HEK293 (cell line): ENCODE data around the gene URAD.

Source experiments
- CTCF ChIA-PET: fragments of 350-600 bp; formaldehyde crosslinking; extraction: SDS; loops from one replicate; lab custom pipeline; 2021; ENCODE audit warnings: antibody characterized with exemption; lab: Yijun Ruan, JAX
- POLR2A ChIA-PET: fragments of 300-600 bp; formaldehyde crosslinking; extraction: SDS; loops from one replicate; lab custom pipeline; 2020; ENCODE audit warnings: antibody characterized with exemption, inconsistent platforms; lab: Yijun Ruan, JAX
- H3K27ac ChIP-seq: fragments of 200-500 bp; sonication (Bioruptor generic); 2 replicates; pipeline ENCODE4 v1.5.1; 2014; ENCODE audit warnings: low read depth, low read length, control low read depth, inconsistent platforms; ENCODE audit errors: extremely low read depth
- H3K36me3 ChIP-seq, 2 experiments: fragments of 200-500 bp in 1 of 2; sonication (Bioruptor generic) in 1 of 2; 1 replicate in 1 of 2; 2 replicates in 1 of 2; pipeline ENCODE4 v1.5.1; 2014 to 2017; ENCODE audit warnings: inconsistent platforms in 2 of 2, low read length in 2 of 2; ENCODE audit not compliant: control insufficient read depth in 2 of 2, insufficient read depth in 1 of 2
- H3K4me1 ChIP-seq: fragments of 200-500 bp; sonication (Bioruptor generic); 2 replicates; pipeline ENCODE4 v1.5.1; 2014; ENCODE audit warnings: mild to moderate bottlenecking, low read length, inconsistent platforms; ENCODE audit not compliant: control insufficient read depth, insufficient read depth
- H3K4me3 ChIP-seq: 2 replicates; pipeline ENCODE4 v1.5.1; 2011; ENCODE audit warnings: low read depth, mild to moderate bottlenecking, control low read depth, low read length, moderate library complexity
- H3K9me3 ChIP-seq: fragments of 200-500 bp; sonication (Bioruptor generic); 2 replicates; pipeline ENCODE4 v1.5.1; 2014; ENCODE audit warnings: low read depth, low read length, inconsistent platforms; ENCODE audit not compliant: control insufficient read depth, insufficient read depth
- HOXD13 ChIP-seq: sonication (generic); formaldehyde crosslinking; IDR thresholded peaks from 2 replicates; pipeline ENCODE4 v1.8.0; 2022; ENCODE audit warnings: missing genetic modification reagents, borderline replicate concordance
- KLF8 ChIP-seq: fragments of 450-650 bp; formaldehyde crosslinking; IDR thresholded peaks from 2 replicates; pipeline ENCODE4 v1.5.1; 2016; ENCODE audit warnings: missing biosample characterization, missing genetic modification characterization
- TCF7L2 ChIP-seq: IDR thresholded peaks from 2 replicates; pipeline ENCODE4 v1.6.1; 2011; ENCODE audit warnings: low read depth, mild to moderate bottlenecking, inconsistent platforms, low read length, moderate library complexity, borderline replicate concordance
- WT1 ChIP-seq: fragments of 450-650 bp; formaldehyde crosslinking; IDR thresholded peaks from 2 replicates; pipeline ENCODE4 v1.5.1; 2016; ENCODE audit warnings: missing biosample characterization, missing genetic modification characterization
- ZNF121 ChIP-seq: fragments of 450-650 bp; formaldehyde crosslinking; IDR thresholded peaks from 2 replicates; pipeline ENCODE4 v1.5.1; 2016; ENCODE audit warnings: missing biosample characterization, missing genetic modification characterization
- ZNF169 ChIP-seq: fragments of 450-650 bp; formaldehyde crosslinking; IDR thresholded peaks from 2 replicates; pipeline ENCODE4 v1.5.1; 2016; ENCODE audit warnings: missing biosample characterization, missing genetic modification characterization
- ZNF354C ChIP-seq: fragments of 450-650 bp; formaldehyde crosslinking; IDR thresholded peaks from 2 replicates; pipeline ENCODE4 v1.5.1; 2016; ENCODE audit warnings: missing biosample characterization, missing genetic modification characterization, low read depth, borderline replicate concordance
- ZNF37A ChIP-seq: fragments of 450-650 bp; IDR thresholded peaks from 2 replicates; pipeline ENCODE4 v1.5.1; 2018; ENCODE audit warnings: missing biosample characterization, missing genetic modification characterization
- ZNF585B ChIP-seq: fragments of 450-650 bp; formaldehyde crosslinking; IDR thresholded peaks from 2 replicates; pipeline ENCODE4 v1.5.1; 2016; ENCODE audit warnings: missing biosample characterization, missing genetic modification characterization
- ZNF610 ChIP-seq: fragments of 450-650 bp; formaldehyde crosslinking; IDR thresholded peaks from 2 replicates; pipeline ENCODE4 v1.5.1; 2016; ENCODE audit warnings: missing biosample characterization, missing genetic modification characterization, borderline replicate concordance
- ZNF629 ChIP-seq: fragments of 450-650 bp; formaldehyde crosslinking; IDR thresholded peaks from 2 replicates; pipeline ENCODE4 v1.5.1; 2017; ENCODE audit warnings: missing biosample characterization, missing genetic modification characterization
- ZNF76 ChIP-seq: fragments of 450-650 bp; formaldehyde crosslinking; IDR thresholded peaks from 2 replicates; pipeline ENCODE4; 2016; ENCODE audit warnings: low read depth, missing biosample characterization, missing genetic modification characterization, borderline replicate concordance
- ZNF768 ChIP-seq: fragments of 450-650 bp; formaldehyde crosslinking; IDR thresholded peaks from 2 replicates; pipeline ENCODE4 v1.5.1; 2018; ENCODE audit warnings: missing biosample characterization, mild to moderate bottlenecking, missing genetic modification characterization
- TF ChIP-seq, protein P1 (sequence below): fragments of 450-650 bp; formaldehyde crosslinking; IDR thresholded peaks from 2 replicates; pipeline ENCODE4 v1.5.1; 2017; ENCODE audit warnings: missing biosample characterization, missing genetic modification characterization
- TF ChIP-seq, protein P2 (sequence below): fragments of 450-650 bp; formaldehyde crosslinking; IDR thresholded peaks from 2 replicates; pipeline ENCODE4 v1.5.1; 2016; ENCODE audit warnings: missing biosample characterization, missing genetic modification characterization
- TF ChIP-seq, protein P3 (sequence below): fragments of 450-650 bp; formaldehyde crosslinking; IDR thresholded peaks from 2 replicates; pipeline ENCODE4 v1.5.1; 2016; ENCODE audit warnings: missing biosample characterization, missing genetic modification characterization, borderline replicate concordance

The URAD gene

DNA sequence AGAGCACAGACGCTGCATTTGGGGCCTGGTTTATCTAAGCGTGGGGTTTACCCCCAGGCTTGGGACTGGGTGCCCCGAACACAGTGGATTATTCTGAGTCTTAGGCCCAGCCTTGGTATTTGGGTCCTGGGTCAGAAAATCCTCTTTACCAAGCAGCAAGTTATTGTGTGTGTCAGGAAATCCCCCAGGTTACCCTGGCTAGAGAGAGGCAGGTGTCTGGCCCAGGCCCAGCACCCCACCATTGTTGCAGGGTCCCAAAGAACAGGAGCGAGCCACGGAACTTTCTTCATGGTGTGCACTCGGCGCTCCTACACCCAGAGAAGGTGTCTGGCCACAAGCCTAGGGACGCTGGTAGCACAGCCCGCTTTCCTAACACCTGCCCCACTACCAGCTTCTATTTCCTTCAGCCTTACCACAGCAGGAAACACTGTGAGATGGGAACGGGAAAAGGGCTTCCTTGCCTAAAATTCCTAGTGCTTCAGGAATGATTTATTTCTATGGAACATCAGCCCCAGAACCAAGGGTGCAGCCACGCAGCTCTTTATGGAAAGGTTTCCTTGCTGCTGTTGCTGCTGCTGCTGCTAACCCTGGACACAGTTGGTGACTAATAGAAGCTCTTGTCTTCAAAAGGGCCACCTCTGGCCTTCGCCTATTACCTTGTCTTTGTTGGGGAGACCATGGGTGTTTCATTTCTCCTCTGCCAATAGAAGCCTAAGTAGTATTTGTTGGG is 12.0 kb downstream of the URAD start (continued):
- TF ChIP-seq TCF7L2: no peak

DNA sequence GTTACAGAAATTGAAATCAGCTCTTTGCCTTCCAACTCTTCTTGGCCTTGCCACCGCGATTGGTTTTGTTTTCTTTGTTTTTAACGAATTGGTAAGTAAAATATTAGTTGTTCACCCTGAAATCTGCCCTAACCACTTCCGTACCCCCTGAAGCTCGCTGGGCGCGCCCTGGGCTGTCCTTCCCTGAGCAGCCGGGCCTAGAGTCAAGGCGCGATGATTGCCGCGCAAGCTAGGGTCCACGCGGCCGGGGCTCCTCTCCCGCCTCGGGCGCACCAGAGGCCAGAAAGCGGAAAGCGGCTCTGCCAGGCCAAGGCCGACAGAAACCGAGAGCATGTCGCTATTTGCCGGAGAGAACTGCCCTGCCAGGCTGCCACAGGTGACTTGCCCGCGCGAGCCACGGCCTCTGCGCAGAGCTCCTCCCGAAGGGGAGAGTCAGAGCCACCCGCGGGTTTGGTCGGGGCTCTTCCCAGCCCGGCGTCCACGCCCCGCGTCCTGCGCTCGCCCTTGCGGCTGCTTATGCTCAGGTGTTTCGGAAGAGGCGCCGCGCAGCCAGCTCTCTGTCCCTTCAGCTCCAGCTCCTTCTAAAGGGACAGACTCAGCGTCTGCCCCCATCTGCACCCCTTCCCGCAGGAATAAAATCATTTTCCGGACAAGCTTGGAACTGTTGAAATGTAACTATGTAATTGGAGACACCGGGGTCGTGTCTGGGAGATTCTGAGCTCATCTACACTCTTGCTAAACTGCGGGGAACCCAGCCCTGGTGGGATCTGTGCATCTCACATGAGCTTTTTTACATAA is 12.7 kb downstream of the URAD start:
- no peak overlapping the region for H3K4me3 ChIP-seq
- TF ChIP-seq ZNF121 (tag by site-specific recombination) (no peak), ZNF76 (tag by site-specific recombination) (no peak), ZNF610 (no peak), HOXD13 (CRISPR knock-in tag) (no peak), ZNF169 (tag by site-specific recombination) (no peak), KLF8 (tag by site-specific recombination) (no peak), ZNF354C (tag by site-specific recombination) (no peak), ZNF37A (tag by site-specific recombination) (no peak)
- TF ChIP-seq, protein P1, sequence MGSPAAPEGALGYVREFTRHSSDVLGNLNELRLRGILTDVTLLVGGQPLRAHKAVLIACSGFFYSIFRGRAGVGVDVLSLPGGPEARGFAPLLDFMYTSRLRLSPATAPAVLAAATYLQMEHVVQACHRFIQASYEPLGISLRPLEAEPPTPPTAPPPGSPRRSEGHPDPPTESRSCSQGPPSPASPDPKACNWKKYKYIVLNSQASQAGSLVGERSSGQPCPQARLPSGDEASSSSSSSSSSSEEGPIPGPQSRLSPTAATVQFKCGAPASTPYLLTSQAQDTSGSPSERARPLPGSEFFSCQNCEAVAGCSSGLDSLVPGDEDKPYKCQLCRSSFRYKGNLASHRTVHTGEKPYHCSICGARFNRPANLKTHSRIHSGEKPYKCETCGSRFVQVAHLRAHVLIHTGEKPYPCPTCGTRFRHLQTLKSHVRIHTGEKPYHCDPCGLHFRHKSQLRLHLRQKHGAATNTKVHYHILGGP: no peak
- ChIA-PET CTCF (interaction anchor here (0.7 to 1.2 kb wide), 2 partner anchors 9 to 149 kb away, joined by 3 to 4 read pairs; no protein-coding TSS in a partner anchor), POLR2A (no interaction called here)
- H3K27ac ChIP-seq: no peak overlapping the region
- no peaks in the 10 kb centered on the region for H3K4me1 ChIP-seq
- H3K36me3 ChIP-seq: no peaks in the 10 kb centered on the region
- no peaks in the 10 kb centered on the region for H3K9me3 ChIP-seq

DNA sequence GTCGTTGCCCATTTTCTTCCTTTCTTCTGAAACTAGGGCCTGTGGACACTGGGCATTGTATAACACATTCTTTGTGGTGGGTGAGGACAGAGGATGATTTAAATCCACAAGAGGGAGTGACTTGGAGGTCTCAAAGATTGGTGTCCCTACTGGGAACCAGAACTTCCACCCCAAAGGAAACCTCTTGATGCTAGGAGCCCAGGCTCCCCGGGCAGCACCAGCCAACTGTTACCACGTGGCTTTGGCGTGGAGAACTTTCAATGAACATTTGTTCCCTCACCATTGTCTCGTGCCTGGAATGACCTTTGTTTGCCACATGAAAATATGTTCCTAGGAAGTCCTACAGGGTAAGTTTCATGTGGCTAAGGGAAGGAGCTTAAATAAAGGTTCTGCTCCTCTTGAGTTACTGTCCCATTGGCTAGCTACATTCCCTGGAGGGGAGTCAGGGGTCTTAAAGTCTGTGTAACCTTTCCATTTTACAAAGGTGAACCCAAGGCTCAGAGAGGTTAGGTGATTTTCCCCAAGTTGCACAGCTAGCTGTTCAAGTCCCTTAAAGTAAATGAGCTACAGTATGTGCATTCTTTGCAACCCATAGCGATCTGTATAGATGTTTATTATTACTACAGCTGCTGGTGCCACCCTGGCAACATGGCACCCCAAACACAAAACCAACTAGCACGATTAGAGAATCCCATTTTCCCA is 14.4 kb downstream of the URAD start:
- no peak overlapping the region for H3K4me3 ChIP-seq
- TF ChIP-seq, protein P2, sequence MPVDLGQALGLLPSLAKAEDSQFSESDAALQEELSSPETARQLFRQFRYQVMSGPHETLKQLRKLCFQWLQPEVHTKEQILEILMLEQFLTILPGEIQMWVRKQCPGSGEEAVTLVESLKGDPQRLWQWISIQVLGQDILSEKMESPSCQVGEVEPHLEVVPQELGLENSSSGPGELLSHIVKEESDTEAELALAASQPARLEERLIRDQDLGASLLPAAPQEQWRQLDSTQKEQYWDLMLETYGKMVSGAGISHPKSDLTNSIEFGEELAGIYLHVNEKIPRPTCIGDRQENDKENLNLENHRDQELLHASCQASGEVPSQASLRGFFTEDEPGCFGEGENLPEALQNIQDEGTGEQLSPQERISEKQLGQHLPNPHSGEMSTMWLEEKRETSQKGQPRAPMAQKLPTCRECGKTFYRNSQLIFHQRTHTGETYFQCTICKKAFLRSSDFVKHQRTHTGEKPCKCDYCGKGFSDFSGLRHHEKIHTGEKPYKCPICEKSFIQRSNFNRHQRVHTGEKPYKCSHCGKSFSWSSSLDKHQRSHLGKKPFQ (tag by site-specific recombination): no peak
- 0 out of 2 replicates have a peak, but pooled peaks have one; percentile 29 for TF ChIP-seq ZNF768
- H3K4me1 ChIP-seq: no peaks in the 10 kb centered on the region
- POLR2A ChIA-PET: no interaction called here
- CTCF ChIA-PET: interaction anchor here (1.1 kb wide), 1 partner anchor 19 kb away, joined by 3 read pairs; no protein-coding TSS in a partner anchor
- no peak overlapping the region for H3K27ac ChIP-seq
- H3K36me3 ChIP-seq: no peaks in the 10 kb centered on the region
- H3K9me3 ChIP-seq: no peaks in the 10 kb centered on the region

DNA sequence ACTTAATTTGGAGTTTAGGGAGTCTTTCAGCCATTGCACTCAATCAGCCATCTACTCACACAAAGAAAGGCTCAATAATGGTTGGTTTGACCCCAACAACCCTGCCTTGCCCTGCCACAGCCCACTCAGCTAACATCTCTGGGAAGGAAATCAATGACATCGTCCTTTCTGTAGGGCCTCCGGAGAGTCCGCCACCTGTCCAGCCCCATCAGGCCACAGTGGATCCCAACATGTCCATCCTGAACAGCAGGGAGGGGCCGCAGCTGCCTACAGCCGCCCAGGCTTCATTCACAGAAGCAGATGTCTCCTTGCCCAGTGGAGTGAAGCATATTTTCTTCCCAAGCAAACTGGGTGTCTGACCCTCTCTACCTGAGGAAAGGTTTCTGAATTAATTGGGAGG is 15.2 kb downstream of the URAD start:
- CTCF ChIA-PET: interaction anchor here (0.6 to 1.1 kb wide), 3 partner anchors 18 to 597 kb away, joined by 3 to 4 read pairs (median 3); no protein-coding TSS in a partner anchor
- H3K4me1 ChIP-seq: no peaks in the 10 kb centered on the region

More for the DNA sequence above, 15.2 kb downstream of the URAD start:
- H3K27ac ChIP-seq: no peak overlapping the region
- no peaks in the 10 kb centered on the region for H3K9me3 ChIP-seq
- H3K4me3 ChIP-seq: no peak overlapping the region
- no peaks in the 10 kb centered on the region for H3K36me3 ChIP-seq
- no peak for TF ChIP-seq ZNF629 (tag by site-specific recombination)
- TF ChIP-seq, protein P3, sequence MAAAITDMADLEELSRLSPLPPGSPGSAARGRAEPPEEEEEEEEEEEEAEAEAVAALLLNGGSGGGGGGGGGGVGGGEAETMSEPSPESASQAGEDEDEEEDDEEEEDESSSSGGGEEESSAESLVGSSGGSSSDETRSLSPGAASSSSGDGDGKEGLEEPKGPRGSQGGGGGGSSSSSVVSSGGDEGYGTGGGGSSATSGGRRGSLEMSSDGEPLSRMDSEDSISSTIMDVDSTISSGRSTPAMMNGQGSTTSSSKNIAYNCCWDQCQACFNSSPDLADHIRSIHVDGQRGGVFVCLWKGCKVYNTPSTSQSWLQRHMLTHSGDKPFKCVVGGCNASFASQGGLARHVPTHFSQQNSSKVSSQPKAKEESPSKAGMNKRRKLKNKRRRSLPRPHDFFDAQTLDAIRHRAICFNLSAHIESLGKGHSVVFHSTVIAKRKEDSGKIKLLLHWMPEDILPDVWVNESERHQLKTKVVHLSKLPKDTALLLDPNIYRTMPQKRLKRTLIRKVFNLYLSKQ: no peak
- TF ChIP-seq ZNF585B: no peak
- TF ChIP-seq WT1 (tag by site-specific recombination): no peak
- POLR2A ChIA-PET: no interaction called here
